ENCODE results near the gene FBN1. TPM values are rescaled to one million over a fixed set of nuclear protein-coding genes. Genes with fewer than 3 reads are reported as not detected.

FBN1 gene
- total RNA-seq, 2 donors from 2014 or later = 12.1 to 81.9 TPM

DNA sequence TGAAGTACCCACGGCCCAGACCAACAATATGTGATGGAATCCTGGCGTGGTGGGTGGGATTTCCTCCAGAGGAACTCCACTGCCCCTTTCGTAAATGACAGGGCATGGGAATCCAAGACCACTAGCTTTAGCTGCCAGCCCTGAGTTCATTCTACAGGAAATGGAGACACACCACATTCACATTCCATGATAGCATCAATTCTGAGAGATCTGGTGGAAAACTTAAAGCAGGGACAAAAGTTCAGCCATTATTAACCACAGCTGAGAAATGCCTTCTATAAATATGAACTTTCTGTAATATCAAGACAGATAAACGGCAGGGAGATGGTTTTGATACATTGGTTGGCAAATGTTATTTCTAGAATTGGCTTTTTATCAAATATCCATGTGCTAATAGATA, 98.2 kb downstream of the FBN1 start:
- no peaks in the 10 kb centered on the region for H3K36me3 ChIP-seq
- DNase-seq (ENCODE audit: low spot score) = no peak
- no peak overlapping the region for H3K27ac ChIP-seq
- no peaks in the 10 kb centered on the region for H3K27me3 ChIP-seq (replicated peaks; ENCODE audit: insufficient read depth)
- WGBS = 71% methylated on average over 4 of the region's 4 CpGs
- H3K4me3 ChIP-seq = no peak overlapping the region
- intact Hi-C loops (cut with DNase I) = no loop called here
- H3K9me3 ChIP-seq = no peaks in the 10 kb centered on the region
- TF ChIP-seq, protein P1, sequence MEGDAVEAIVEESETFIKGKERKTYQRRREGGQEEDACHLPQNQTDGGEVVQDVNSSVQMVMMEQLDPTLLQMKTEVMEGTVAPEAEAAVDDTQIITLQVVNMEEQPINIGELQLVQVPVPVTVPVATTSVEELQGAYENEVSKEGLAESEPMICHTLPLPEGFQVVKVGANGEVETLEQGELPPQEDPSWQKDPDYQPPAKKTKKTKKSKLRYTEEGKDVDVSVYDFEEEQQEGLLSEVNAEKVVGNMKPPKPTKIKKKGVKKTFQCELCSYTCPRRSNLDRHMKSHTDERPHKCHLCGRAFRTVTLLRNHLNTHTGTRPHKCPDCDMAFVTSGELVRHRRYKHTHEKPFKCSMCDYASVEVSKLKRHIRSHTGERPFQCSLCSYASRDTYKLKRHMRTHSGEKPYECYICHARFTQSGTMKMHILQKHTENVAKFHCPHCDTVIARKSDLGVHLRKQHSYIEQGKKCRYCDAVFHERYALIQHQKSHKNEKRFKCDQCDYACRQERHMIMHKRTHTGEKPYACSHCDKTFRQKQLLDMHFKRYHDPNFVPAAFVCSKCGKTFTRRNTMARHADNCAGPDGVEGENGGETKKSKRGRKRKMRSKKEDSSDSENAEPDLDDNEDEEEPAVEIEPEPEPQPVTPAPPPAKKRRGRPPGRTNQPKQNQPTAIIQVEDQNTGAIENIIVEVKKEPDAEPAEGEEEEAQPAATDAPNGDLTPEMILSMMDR (IDR thresholded peaks at IDR 0.05) = no peak
- no peak for TF ChIP-seq POLR2AphosphoS5 (IDR thresholded peaks at IDR 0.05)
- no peak for TF ChIP-seq POLR2A (IDR thresholded peaks at IDR 0.05)
- no peaks in the 10 kb centered on the region for H3K4me1 ChIP-seq (replicated peaks)

DNA sequence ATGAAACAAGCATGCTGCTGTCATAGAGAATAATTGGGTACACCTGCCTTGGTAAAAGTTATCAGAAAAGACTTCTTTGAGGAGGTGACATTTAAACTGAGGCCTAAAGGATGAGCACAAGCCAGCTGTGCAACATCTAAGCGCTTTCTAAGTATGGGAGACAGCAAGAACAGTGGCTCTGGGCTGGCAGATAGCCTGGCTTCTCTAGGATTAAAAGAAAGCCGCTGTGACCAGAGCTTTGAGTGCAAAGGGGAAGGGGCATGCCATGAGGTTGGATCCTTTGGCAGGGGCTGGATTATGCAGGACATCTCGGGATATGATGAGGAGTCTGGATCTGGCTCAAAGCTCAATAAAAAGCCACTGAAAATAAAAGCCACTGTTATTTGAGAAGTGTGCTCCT, 99.2 kb downstream of the FBN1 start:
- DNase-seq (ENCODE audit: low spot score) = no peak
- Histone ChIP-seq H3K27ac (no peak overlapping the region), H3K36me3 (no peaks in the 10 kb centered on the region), H3K4me3 (no peak overlapping the region), H3K4me1 (replicated peaks) (no peaks in the 10 kb centered on the region), H3K27me3 (replicated peaks; ENCODE audit: insufficient read depth) (no peaks in the 10 kb centered on the region), H3K9me3 (no peaks in the 10 kb centered on the region)
- 53% methylated on average over 3 of the region's 3 CpGs for WGBS
- TF ChIP-seq POLR2AphosphoS5 (IDR thresholded peaks at IDR 0.05) = no peak
- intact Hi-C loops (cut with DNase I) = no loop called here

DNA sequence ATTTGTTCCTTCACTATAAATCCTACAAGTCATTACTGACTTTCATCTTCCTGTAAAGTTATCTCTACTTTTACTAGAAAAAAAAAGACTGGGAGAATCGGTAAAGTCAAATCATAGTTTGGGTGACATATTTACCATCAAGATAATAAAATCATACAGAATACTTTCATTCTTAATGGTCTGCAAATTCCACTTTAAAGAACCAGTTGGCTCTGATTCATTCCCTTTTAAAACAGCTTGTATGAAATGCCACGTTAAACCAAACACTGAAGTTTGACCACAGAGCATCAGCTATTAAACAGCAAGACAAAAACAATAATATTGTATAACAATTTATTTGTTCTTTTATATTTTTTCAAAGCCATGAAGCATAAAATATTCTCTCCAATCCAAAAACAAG, 100.7 kb downstream of the FBN1 start:
- intact Hi-C loops (cut with DNase I) = no loop called here
- Histone ChIP-seq H3K36me3 (no peaks in the 10 kb centered on the region), H3K27me3 (replicated peaks; ENCODE audit: insufficient read depth) (no peaks in the 10 kb centered on the region), H3K4me3 (no peak overlapping the region), H3K9me3 (no peaks in the 10 kb centered on the region), H3K4me1 (replicated peaks) (no peaks in the 10 kb centered on the region), H3K27ac (no peak overlapping the region)
- WGBS = 15% methylated on average over 2 of the region's 2 CpGs
- DNase-seq (ENCODE audit: low spot score) = no peak
- no peak for TF ChIP-seq POLR2AphosphoS5 (IDR thresholded peaks at IDR 0.05)

DNA sequence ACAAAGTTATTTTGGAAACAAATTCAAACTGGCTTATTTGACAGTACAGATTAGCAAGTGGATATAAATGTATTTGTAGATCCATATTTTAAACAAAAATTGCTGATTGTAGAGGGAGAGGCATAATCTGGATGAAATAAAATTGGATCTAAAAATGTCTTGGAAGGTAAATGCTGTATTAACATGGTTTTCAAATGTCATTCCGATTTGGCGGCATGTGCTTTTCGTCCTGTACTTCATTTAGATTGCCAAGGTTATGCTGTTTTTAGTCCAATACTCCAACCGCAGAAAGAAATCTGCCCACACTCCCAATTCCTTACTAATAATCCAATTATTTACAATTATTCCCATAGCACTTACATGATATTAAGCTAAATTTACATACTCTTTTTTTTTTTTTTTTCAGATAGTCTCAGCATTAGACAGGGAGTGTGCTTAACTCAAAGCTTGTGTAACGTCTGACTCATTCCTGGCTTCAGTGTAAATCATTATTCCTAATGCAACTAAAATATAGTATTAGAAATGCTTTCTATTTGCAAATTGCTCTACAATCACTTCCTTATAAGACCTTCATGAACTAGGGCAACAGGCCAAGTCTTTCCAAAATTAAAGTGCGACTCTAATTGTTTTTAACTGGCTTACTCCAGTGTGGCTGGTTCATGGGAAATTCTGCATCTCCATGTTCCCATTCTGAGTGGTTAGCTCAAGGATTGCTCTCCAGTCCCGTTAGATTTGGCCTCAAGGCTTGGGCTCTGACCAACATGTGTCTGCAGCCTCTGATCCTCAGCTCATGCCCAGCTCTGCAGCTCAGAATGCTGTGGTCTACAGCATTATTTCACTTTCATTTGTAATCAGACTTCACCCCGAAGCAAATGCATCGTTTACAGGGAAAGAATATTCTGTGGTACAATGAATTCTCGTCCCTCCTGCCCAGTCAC, 103.9 kb downstream of the FBN1 start:
- intact Hi-C loops (cut with DNase I) = no loop called here
- TF ChIP-seq, protein P1 (IDR thresholded peaks at IDR 0.05) = no peak
- TF ChIP-seq POLR2A (IDR thresholded peaks at IDR 0.05) (no peak), POLR2AphosphoS5 (IDR thresholded peaks at IDR 0.05) (no peak)
- no peak for DNase-seq (ENCODE audit: low spot score)
- no peaks in the 10 kb centered on the region for H3K9me3 ChIP-seq
- H3K36me3 ChIP-seq = no peaks in the 10 kb centered on the region
- H3K4me3 ChIP-seq = no peak overlapping the region
- no peaks in the 10 kb centered on the region for H3K4me1 ChIP-seq (replicated peaks)
- H3K27ac ChIP-seq = no peak overlapping the region
- WGBS = 63% methylated on average over 10 of the region's 10 CpGs
- no peaks in the 10 kb centered on the region for H3K27me3 ChIP-seq (replicated peaks; ENCODE audit: insufficient read depth)

DNA sequence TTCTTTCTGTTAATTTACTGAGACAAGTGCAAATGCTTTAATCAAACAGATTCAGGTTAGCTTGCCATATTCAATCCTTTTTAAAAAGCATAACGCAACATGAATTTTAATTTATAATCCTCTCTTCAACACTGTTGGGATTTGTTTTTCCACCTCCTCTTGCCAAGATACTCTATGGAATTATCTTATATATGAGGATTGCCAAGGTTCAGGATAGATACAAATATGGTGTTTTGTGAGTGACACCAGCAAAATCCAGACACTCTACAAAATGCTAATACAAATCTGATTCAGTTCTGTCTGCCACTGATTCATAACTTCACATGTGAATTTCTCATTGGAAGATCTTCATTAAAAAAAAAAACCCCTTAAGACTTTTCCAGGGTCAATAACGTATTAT, 104.8 kb downstream of the FBN1 start:
- TF ChIP-seq POLR2A (IDR thresholded peaks at IDR 0.05) (no peak), POLR2AphosphoS5 (IDR thresholded peaks at IDR 0.05) (no peak)
- TF ChIP-seq, protein P1 (IDR thresholded peaks at IDR 0.05) = no peak
- no peak overlapping the region for H3K27ac ChIP-seq
- H3K27me3 ChIP-seq (replicated peaks; ENCODE audit: insufficient read depth) = no peaks in the 10 kb centered on the region
- intact Hi-C loops (cut with DNase I) = no loop called here
- H3K4me3 ChIP-seq = no peak overlapping the region
- no peaks in the 10 kb centered on the region for H3K9me3 ChIP-seq
- no peak for DNase-seq (ENCODE audit: low spot score)
- no peaks in the 10 kb centered on the region for H3K4me1 ChIP-seq (replicated peaks)
- H3K36me3 ChIP-seq = no peaks in the 10 kb centered on the region
- WGBS = 91% methylated on average over 2 of the region's 2 CpGs

DNA sequence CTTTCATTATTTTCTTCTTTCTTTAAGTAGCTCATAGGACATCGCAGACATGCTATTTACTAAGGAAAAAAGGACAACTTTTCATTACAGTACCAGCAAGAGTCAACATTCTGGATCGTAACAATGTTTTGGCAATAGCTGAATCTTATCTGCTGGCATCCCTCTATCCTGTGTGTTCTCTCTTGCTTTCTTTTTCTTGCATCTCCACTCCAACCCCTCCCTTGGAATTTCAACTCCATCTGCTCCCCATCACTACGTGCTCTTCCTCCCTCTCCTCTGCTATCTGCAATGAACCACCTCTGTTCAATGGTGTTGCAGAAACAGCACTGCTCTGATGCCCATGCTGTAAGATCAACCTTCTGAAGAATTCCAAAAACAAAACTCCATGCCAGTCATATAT, 106.6 kb downstream of the FBN1 start:
- Histone ChIP-seq H3K9me3 (no peaks in the 10 kb centered on the region), H3K27me3 (replicated peaks; ENCODE audit: insufficient read depth) (no peaks in the 10 kb centered on the region), H3K27ac (no peak overlapping the region), H3K36me3 (no peaks in the 10 kb centered on the region), H3K4me3 (no peak overlapping the region), H3K4me1 (replicated peaks) (no peaks in the 10 kb centered on the region)
- no peak for TF ChIP-seq POLR2A (IDR thresholded peaks at IDR 0.05)
- WGBS = 46% methylated on average over 3 of the region's 3 CpGs
- DNase-seq (ENCODE audit: low spot score) = no peak
- intact Hi-C loops (cut with DNase I) = no loop called here
